ENCODE measurements around the gene PLA2G4C.
"Not testable (repeated sequence)": the region's sequence is repeated elsewhere in the genome, so short reads cannot be mapped to it uniquely, and the experiment has no call there.

The PLA2G4C gene

GRCh38 chr19:48090281-48090802 is 20.3 kb downstream of the PLA2G4C start:
- TF ChIP-seq EZH2 (optimal IDR thresholded peaks at IDR 0.05; ENCODE audit: low read depth, low read length) (no peak), EZH2phosphoT487 (IDR thresholded peaks at IDR 0.05; ENCODE audit: low read length) (no peak), CTCF (IDR thresholded peaks at IDR 0.05; ENCODE audit: low read length) (no peak)
- Histone ChIP-seq H3K9me3 (replicated peaks; ENCODE audit: insufficient read depth, low read length) (no peaks in the 10 kb centered on the region), H4K20me1 (ENCODE audit: insufficient read depth, low read length) (no peaks in the 10 kb centered on the region), H3K4me2 (ENCODE audit: low read depth, low read length) (no peak overlapping the region), H3K27me3 (replicated peaks; ENCODE audit: insufficient read depth, low read length) (peaks cover 22% of the 10 kb centered on the region), H3K4me1 (ENCODE audit: low read length) (no peaks in the 10 kb centered on the region), H3K27ac (ENCODE audit: low read length) (no peak overlapping the region), H3K4me3 (ENCODE audit: low read length) (no peak overlapping the region), H3K79me2 (ENCODE audit: low read length) (no peaks in the 10 kb centered on the region), H3K36me3 (replicated peaks; ENCODE audit: insufficient read depth, low read length) (no peaks in the 10 kb centered on the region), H2AFZ (ENCODE audit: low read length) (no peak overlapping the region), H3F3A (ENCODE audit: insufficient read depth, low read length) (no peaks in the 10 kb centered on the region), H3K9ac (ENCODE audit: low read length) (no peak overlapping the region), H3K9me2 (replicated peaks; ENCODE audit: insufficient read depth, low read length) (no peaks in the 10 kb centered on the region)
- DNase-seq: no peak

GRCh38 chr19:48088991-48089390 is 21.6 kb downstream of the PLA2G4C start:
- H3K27me3 ChIP-seq (replicated peaks; ENCODE audit: insufficient read depth, low read length): peaks cover 14% of the 10 kb centered on the region
- H4K20me1 ChIP-seq (ENCODE audit: insufficient read depth, low read length); H3K36me3 ChIP-seq (replicated peaks; ENCODE audit: insufficient read depth, low read length); H3K9me3 ChIP-seq (replicated peaks; ENCODE audit: insufficient read depth, low read length); DNase-seq; H3K9ac ChIP-seq (ENCODE audit: low read length); H3K4me2 ChIP-seq (ENCODE audit: low read depth, low read length); H3K79me2 ChIP-seq (ENCODE audit: low read length); H3K27ac ChIP-seq (ENCODE audit: low read length); H3K4me1 ChIP-seq (ENCODE audit: low read length); H3F3A ChIP-seq (ENCODE audit: insufficient read depth, low read length); H3K4me3 ChIP-seq (ENCODE audit: low read length); H3K9me2 ChIP-seq (replicated peaks; ENCODE audit: insufficient read depth, low read length); H2AFZ ChIP-seq (ENCODE audit: low read length): not testable (repeated sequence)

DNA sequence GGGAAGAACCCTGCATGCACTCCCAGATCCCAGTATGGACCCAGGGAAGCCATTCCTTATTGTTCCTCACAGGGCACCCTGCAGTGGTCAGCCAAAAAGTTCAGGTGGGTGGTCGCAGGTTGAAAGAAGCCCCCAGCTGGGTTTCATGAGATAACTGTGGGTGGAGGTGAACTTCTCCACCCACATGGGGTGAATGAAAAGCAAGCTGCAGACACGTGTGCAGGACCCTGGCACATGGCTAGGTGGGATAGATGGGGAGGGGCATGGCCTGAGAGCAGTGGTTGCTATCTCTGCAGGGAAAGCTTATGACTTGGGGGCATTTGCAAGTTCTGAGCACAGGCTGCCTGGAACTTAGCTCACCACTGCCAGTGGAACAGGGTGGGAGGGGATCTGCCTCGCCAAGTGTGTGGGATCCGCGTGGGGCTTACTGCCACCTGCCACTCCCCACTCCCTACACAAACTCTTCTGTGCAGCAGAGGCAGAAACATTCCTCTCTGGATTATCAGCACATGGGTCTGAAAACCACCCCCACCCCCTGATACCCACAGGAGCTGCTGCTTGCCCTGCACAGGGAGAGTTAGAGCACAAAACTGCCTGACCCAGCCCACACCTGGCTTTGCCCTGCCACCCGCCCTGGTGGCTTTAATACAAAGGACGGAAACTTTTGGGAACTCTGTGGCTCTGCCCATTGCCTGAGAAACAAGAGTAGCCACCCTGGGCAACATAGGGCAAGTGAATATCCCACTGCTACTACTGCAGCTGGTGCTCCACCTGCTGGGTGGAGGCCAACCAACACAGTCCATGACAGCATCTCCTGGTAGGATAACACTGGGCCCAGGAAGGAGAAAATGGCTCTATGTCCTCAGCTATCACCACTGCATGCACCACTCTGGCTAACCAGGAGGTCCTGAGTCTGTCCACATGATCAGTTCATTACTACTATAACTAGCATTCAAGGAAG is 24.4 kb downstream of the PLA2G4C start:
- Histone ChIP-seq H3F3A (ENCODE audit: insufficient read depth, low read length) (no peaks in the 10 kb centered on the region), H3K9me2 (replicated peaks; ENCODE audit: insufficient read depth, low read length) (no peaks in the 10 kb centered on the region), H3K27me3 (replicated peaks; ENCODE audit: insufficient read depth, low read length) (peaks cover 11% of the 10 kb centered on the region), H3K79me2 (ENCODE audit: low read length) (no peaks in the 10 kb centered on the region), H3K36me3 (replicated peaks; ENCODE audit: insufficient read depth, low read length) (no peaks in the 10 kb centered on the region), H3K9me3 (replicated peaks; ENCODE audit: insufficient read depth, low read length) (no peaks in the 10 kb centered on the region), H3K27ac (ENCODE audit: low read length) (no peak overlapping the region), H2AFZ (ENCODE audit: low read length) (no peak overlapping the region), H3K4me2 (ENCODE audit: low read depth, low read length) (no peak overlapping the region), H3K4me1 (ENCODE audit: low read length) (no peaks in the 10 kb centered on the region), H3K9ac (ENCODE audit: low read length) (no peak overlapping the region), H4K20me1 (ENCODE audit: insufficient read depth, low read length) (no peaks in the 10 kb centered on the region), H3K4me3 (ENCODE audit: low read length) (no peak overlapping the region)
- TF ChIP-seq CTCF (IDR thresholded peaks at IDR 0.05; ENCODE audit: low read length): peak; percentile 22; the same call in 1 of the 2 replicates
- no peak for TF ChIP-seq EZH2phosphoT487 (IDR thresholded peaks at IDR 0.05; ENCODE audit: low read length)
- DNase-seq: no peak

GRCh38 chr19:48085076-48085475 is 25.5 kb downstream of the PLA2G4C start:
- H3K27me3 ChIP-seq (replicated peaks; ENCODE audit: insufficient read depth, low read length): peaks cover 15% of the 10 kb centered on the region
- no peak overlapping the region for H3K4me2 ChIP-seq (ENCODE audit: low read depth, low read length)
- H3K9me3 ChIP-seq (replicated peaks; ENCODE audit: insufficient read depth, low read length): no peaks in the 10 kb centered on the region
- H3F3A ChIP-seq (ENCODE audit: insufficient read depth, low read length): no peaks in the 10 kb centered on the region
- H3K9me2 ChIP-seq (replicated peaks; ENCODE audit: insufficient read depth, low read length): no peaks in the 10 kb centered on the region
- no peak overlapping the region for H3K4me3 ChIP-seq (ENCODE audit: low read length)
- H4K20me1 ChIP-seq (ENCODE audit: insufficient read depth, low read length): no peaks in the 10 kb centered on the region
- no peaks in the 10 kb centered on the region for H3K36me3 ChIP-seq (replicated peaks; ENCODE audit: insufficient read depth, low read length)
- TF ChIP-seq EZH2 (optimal IDR thresholded peaks at IDR 0.05; ENCODE audit: low read depth, low read length): no peak
- no peak for TF ChIP-seq CTCF (IDR thresholded peaks at IDR 0.05; ENCODE audit: low read length)
- TF ChIP-seq EZH2phosphoT487 (IDR thresholded peaks at IDR 0.05; ENCODE audit: low read length): no peak
- H3K4me1 ChIP-seq (ENCODE audit: low read length): no peaks in the 10 kb centered on the region
- no peak overlapping the region for H2AFZ ChIP-seq (ENCODE audit: low read length)
- no peak overlapping the region for H3K9ac ChIP-seq (ENCODE audit: low read length)
- no peak overlapping the region for H3K27ac ChIP-seq (ENCODE audit: low read length)
- no peaks in the 10 kb centered on the region for H3K79me2 ChIP-seq (ENCODE audit: low read length)
- DNase-seq: no peak

Data from MM.1S (cell line).